Neuron (in vitro differentiated cells): ENCODE results near the gene PIK3R5.

Source experiments
- H2AFZ ChIP-seq: one replicate; pipeline ENCODE4 v1.6.1; 2013; ENCODE audit warnings: low read depth, mild to moderate bottlenecking, inconsistent platforms, low read length, moderate library complexity
- H3K27me3 ChIP-seq: one replicate; pipeline ENCODE4 v1.6.1; 2013; ENCODE audit warnings: low read length; ENCODE audit not compliant: insufficient read depth
- H3K36me3 ChIP-seq: one replicate; pipeline ENCODE4 v1.6.1; 2013; ENCODE audit warnings: low read length; ENCODE audit not compliant: insufficient read depth
- H3K4me1 ChIP-seq: one replicate; pipeline ENCODE4 v1.6.1; 2013; ENCODE audit warnings: low read length; ENCODE audit not compliant: insufficient read depth
- H3K4me3 ChIP-seq: 2 replicates; pipeline ENCODE4 v1.5.1; 2013; ENCODE audit warnings: mild to moderate bottlenecking, low read length, moderate library complexity
- H3K9me3 ChIP-seq: one replicate; pipeline ENCODE4 v1.6.1; 2013; ENCODE audit warnings: low read length

PIK3R5 gene

DNA sequence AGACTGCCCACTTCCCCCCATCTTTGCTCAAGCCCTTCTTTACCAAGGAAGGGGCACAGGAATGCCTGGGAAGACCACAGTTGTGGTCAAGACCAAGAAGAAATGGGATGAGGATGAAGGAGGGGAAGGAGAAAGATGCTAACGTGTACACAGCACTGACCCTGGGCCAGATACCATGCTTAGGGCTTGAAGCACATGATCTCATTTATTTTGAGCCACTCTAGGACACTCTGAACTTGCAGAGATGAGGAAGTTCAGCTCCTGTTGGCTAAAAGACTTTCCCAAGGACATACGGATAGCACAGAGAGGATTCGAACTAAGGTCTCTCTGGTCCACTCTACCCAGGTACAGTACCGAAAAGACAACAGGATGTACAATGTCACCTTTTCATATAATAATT lies 42.6 kb downstream of the PIK3R5 start:
- H3K36me3 ChIP-seq, result no peaks in the 10 kb centered on the region
- no peaks in the 10 kb centered on the region for H3K4me1 ChIP-seq
- H3K9me3 ChIP-seq, result peaks cover 12% of the 10 kb centered on the region
- no peak overlapping the region for H3K4me3 ChIP-seq
- H3K27me3 ChIP-seq, result no peaks in the 10 kb centered on the region
- no peak overlapping the region for H2AFZ ChIP-seq

DNA sequence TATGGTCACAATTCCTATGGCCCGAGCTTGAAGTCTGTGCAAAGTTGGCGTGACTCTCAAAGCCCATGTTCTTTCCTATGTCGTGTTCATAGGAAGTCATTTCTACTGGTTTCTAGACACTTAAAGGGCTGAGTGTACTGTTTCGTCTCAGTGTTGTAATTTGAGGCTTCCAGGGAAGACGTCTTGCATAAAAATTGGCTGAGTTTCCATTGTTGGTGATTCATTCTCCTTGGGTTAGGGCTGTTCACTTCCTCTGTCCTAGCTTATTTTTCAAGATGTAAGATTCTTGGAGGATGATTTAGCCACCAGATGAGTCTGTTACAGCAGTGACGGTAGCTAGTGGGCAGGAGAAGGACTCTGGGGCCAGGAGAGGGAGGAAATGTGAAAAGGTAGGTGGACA lies 43.1 kb downstream of the PIK3R5 start:
- Histone ChIP-seq H3K9me3 (peaks cover 8% of the 10 kb centered on the region), H3K4me1 (no peaks in the 10 kb centered on the region), H2AFZ (no peak overlapping the region), H3K27me3 (no peaks in the 10 kb centered on the region), H3K4me3 (no peak overlapping the region), H3K36me3 (no peaks in the 10 kb centered on the region)

DNA sequence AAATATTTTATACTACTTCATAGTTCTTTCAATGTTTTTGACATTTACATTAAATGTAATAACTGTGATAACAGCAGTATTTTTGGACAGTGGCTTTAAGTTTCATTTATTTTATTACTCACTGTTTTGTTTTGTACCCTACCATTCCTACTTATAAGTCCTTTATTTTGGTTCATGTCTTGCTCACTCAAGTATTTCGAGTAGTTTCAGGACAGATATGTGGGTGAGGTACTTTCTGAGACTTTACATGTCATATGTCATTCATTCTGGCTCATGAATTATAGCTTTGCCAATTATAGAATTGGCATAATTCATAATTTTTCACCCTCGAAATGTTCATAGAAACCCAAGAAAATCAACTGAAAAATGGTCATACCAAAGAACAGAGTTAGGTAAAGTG lies 44.4 kb downstream of the PIK3R5 start:
- no peaks in the 10 kb centered on the region for H3K27me3 ChIP-seq
- H2AFZ ChIP-seq, result no peak overlapping the region
- H3K4me3 ChIP-seq, result no peak overlapping the region
- no peaks in the 10 kb centered on the region for H3K36me3 ChIP-seq
- H3K4me1 ChIP-seq, result no peaks in the 10 kb centered on the region
- H3K9me3 ChIP-seq, result peaks cover 4% of the 10 kb centered on the region

DNA sequence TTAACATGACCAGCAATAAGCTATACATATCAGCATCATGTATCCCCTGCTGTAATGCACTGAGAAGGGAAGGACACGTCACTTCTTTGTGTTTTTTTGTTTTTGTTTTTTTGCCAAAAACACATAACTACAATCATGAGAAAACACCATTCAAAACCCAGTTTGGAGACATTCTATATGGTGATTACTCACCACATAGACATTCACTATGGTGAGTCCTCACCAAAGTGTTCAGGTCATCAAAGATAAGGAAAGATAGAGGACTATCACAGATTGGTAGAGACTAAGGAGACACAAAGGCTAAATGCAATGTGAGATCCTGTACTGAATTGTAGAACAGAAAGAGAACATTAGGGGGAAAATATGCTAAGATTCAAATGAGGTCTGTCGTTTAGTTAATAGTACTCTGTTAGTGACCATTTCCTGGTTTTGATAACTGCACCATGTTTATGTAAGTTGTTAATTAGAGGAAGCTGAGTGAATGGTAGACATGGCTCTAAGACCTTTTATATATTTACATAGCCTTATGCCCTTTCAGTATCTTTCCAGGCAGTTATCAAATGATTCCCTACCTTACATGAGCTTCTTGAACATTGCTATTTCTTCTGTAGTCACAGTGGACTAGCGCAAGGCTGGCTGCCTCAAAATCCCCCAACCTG lies 46.6 kb downstream of the PIK3R5 start:
- no peaks in the 10 kb centered on the region for H3K36me3 ChIP-seq
- H3K4me3 ChIP-seq, result no peak overlapping the region
- H3K9me3 ChIP-seq, result peaks cover 4% of the 10 kb centered on the region
- H3K27me3 ChIP-seq, result no peaks in the 10 kb centered on the region
- H3K4me1 ChIP-seq, result no peaks in the 10 kb centered on the region
- no peak overlapping the region for H2AFZ ChIP-seq

DNA sequence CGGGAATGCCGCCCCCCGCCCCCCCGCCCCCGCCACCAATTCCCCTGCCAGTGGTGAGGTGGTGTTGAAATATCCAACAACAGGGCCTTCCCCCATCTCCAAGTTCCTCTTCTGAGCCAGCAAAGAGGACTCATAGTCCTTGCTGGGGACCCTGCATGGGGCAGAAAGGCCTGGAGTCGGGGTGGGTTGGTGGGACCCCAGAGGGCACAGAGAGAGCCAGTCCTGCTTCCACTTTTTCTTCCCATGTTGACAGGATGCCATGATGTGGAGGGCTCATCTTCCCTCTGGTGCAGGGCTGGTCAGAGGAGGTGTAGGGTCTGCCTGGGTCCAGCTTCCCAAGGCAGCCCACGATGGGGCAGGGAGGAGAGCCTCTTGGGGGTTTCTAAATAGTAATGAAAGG lies 49.0 kb downstream of the PIK3R5 start:
- Histone ChIP-seq H3K4me3 (no peak overlapping the region), H3K9me3 (peaks cover 4% of the 10 kb centered on the region), H3K27me3 (peaks cover 7% of the 10 kb centered on the region), H2AFZ (no peak overlapping the region), H3K4me1 (no peaks in the 10 kb centered on the region), H3K36me3 (no peaks in the 10 kb centered on the region)

DNA sequence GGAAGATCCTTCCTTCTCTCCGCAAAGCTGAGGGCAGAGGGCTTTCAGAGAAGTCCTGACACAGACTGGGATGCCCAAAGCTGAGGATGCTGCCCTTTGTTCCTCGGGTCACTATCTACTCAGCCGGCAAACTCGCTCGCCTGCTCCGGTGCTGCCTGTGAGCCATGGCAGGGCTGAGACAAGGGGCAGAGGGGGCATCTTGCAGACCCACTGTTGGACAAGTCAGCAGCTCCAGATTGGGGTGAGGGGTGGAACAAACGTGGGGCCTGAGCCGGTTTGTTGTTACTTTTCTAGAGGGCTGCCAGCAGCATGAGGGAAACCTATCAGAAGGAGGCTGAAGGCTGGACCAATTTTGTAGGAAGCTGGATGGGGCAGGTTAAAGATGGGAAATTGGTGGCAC lies 51.0 kb downstream of the PIK3R5 start:
- Histone ChIP-seq H3K36me3 (no peaks in the 10 kb centered on the region), H3K9me3 (peaks cover 4% of the 10 kb centered on the region), H3K27me3 (peaks cover 10% of the 10 kb centered on the region), H2AFZ (no peak overlapping the region), H3K4me1 (no peaks in the 10 kb centered on the region), H3K4me3 (no peak overlapping the region)

DNA sequence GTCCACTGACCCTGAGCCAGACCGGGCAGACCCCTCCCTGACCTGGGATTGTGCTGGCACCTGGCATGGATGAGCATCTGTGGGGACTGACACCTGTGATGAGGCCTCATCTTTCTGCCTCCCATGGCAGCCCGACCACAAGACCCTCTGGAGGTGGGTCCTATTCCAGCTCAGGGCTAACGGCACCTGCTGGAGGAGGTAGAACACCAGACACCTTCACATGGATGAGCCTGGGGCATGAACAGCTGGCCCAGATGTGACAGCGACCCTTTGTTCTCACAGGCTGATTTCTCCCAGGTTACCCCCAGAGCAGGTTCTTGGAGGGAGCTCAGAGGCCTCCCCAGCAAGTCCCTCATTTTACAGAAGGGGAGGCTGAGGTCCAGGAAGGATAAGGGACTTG lies 51.6 kb downstream of the PIK3R5 start:
- Histone ChIP-seq H3K4me3 (no peak overlapping the region), H3K4me1 (no peaks in the 10 kb centered on the region), H3K36me3 (no peaks in the 10 kb centered on the region), H2AFZ (no peak overlapping the region), H3K27me3 (peaks cover 10% of the 10 kb centered on the region), H3K9me3 (peaks cover 2% of the 10 kb centered on the region)

DNA sequence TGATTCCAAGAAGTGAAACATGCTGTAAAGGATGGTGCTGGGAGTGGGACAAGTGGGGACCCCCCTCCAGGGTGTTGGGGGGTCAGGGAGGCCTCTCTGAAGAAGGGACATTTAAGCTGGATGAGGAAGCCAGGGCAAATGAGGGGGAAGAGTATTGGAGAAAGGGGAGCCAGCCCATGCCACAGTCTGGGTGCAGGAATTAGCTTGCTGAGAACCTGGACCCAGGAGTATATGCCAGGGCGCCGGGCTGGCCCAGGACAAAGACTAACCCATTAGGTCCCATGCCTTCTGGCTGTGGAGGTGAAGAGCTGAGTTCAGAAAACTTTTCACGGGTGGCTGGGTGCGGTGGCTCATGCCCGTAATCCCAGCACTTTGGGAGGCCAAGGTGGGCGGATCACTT lies 52.4 kb downstream of the PIK3R5 start:
- no peaks in the 10 kb centered on the region for H3K36me3 ChIP-seq
- peaks cover 10% of the 10 kb centered on the region for H3K27me3 ChIP-seq
- H3K4me3 ChIP-seq, result no peak overlapping the region
- no peaks in the 10 kb centered on the region for H3K9me3 ChIP-seq
- H3K4me1 ChIP-seq, result no peaks in the 10 kb centered on the region
- no peak overlapping the region for H2AFZ ChIP-seq

DNA sequence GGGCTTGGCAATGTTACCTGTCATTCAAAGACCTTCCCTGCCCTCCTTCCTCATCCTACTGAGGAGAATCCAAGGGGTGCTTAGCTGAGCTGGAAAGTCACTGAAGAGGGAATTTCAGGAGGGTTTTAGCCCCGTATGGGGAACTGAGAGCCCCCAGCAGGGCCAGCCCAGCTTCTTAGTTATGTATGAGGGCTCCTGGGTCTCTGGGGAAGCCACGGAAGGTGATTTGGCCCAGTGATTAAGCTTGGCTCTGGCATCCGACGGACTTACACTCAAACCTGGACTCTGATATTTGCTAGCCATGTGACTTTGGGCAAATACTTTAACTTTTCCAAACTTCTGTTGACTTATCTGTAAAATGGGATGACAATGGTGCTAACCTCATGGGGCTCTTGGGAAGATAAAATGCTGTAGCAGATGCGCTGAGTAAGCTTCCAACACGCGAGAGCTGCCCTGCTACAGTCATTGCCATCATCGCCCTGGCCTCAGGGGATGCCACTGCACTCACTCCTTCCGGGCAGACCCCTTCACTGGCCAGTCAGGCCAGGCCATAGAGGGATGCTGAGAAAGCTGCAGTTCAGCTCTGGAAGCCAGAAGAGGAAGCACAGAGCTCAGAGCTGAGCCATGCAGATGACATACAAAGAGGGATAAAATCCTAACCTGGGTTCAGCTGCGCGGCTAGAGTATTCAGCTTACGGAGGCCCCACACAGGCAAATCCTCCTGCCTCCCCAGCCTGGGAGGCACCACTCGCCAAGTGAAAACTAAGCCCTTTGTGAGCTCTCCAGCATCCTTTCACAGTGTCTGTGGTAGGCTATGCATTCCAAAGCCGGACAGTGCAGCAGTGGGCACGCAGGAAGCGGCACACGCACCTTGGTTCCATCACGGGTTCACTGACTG lies 53.2 kb downstream of the PIK3R5 start:
- Histone ChIP-seq H3K27me3 (peaks cover 10% of the 10 kb centered on the region), H3K36me3 (no peaks in the 10 kb centered on the region), H3K9me3 (no peaks in the 10 kb centered on the region), H3K4me1 (no peaks in the 10 kb centered on the region), H3K4me3 (no peak overlapping the region), H2AFZ (no peak overlapping the region)

DNA sequence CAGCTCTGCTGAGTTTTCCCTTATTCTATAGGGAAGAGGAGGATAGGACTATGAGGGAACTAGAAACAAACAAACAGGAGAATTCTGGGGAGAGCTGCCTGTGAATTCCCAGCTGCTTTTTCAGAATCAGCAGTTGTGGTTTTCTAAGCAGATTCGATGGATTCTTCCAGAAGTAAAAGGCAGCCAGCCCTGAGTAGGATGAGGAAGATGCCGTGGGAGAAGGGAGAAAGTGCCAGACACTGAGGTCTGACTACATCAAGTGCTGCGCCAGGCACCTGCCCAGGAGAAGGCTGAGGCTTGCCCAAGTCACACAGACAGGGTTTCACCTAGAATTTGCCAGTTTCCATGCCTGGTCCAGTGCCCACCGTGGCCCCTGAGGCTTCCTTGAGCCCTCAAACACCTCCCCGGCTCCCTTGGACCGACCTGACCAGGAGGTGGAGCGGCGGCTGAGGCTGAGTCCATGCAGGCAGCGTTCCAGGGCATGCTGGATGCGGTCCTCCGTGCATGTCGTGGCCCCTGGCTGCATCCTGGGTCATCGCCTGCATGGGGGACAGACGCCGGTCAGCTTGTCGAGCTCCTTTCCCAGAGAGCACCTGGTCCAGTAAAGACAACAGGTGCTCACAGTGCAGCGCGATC lies 54.4 kb downstream of the PIK3R5 start:
- H3K9me3 ChIP-seq, result no peaks in the 10 kb centered on the region
- H3K36me3 ChIP-seq, result no peaks in the 10 kb centered on the region
- H3K4me1 ChIP-seq, result no peaks in the 10 kb centered on the region
- H3K4me3 ChIP-seq, result no peak overlapping the region
- peaks cover 10% of the 10 kb centered on the region for H3K27me3 ChIP-seq
- no peak overlapping the region for H2AFZ ChIP-seq

DNA sequence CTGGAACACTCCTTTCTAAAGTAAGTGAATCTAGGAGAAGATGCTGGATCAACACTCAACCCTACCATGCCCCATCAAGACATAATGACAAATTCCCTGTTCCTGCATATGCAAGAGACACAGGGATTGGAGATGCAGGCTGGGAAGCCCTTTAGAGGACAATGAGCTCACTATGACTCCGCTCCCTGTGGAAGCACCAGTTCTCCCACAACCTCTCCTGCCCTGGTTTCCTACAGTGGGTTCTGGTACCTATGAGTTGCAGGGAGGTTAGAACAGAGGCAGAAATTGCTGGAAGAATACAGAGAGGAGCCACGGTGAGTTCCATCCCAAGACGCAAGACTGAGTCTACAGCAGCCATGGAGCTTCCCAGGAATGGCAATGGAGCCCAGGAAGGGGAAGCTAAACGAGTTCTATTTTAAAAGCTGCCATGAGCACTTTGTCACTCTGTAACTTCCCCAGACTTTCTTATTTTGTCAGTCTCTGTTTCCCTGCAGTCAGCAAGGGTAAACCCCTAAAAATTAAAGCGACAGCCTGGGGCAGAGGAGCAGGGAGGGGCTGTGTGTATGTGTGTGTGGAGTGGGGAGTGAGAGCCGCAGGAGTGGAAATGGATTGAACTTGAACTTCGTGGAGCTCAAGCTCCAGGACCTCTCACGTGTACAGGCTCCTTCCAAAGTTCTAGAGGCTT lies 55.8 kb downstream of the PIK3R5 start:
- no peak overlapping the region for H3K4me3 ChIP-seq
- H3K4me1 ChIP-seq, result no peaks in the 10 kb centered on the region
- H3K27me3 ChIP-seq, result peaks cover 12% of the 10 kb centered on the region
- H3K36me3 ChIP-seq, result no peaks in the 10 kb centered on the region
- no peaks in the 10 kb centered on the region for H3K9me3 ChIP-seq
- H2AFZ ChIP-seq, result no peak overlapping the region

DNA sequence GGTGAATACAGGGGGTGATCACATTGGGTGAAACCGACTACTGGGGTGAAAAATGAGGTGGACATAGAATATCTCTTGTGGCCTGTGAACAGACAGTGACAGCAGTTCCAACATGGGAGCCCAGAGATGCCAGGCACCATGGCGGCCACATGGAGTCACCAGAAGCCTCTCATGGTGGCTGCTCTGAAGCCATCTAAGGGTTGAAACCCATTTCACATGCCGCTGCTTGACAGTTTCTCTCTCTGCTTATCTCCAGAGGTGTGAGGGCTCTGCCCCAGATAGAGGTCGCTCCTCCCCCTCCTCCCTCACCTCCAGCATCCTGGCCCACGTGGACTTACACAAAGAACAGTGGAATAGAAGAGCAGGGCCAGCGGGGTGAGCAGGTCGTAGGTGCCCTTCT lies 60.2 kb downstream of the PIK3R5 start:
- H3K4me3 ChIP-seq, result no peak overlapping the region
- H2AFZ ChIP-seq, result no peak overlapping the region
- H3K4me1 ChIP-seq, result no peaks in the 10 kb centered on the region
- H3K36me3 ChIP-seq, result no peaks in the 10 kb centered on the region
- peaks cover 3% of the 10 kb centered on the region for H3K27me3 ChIP-seq
- no peaks in the 10 kb centered on the region for H3K9me3 ChIP-seq

DNA sequence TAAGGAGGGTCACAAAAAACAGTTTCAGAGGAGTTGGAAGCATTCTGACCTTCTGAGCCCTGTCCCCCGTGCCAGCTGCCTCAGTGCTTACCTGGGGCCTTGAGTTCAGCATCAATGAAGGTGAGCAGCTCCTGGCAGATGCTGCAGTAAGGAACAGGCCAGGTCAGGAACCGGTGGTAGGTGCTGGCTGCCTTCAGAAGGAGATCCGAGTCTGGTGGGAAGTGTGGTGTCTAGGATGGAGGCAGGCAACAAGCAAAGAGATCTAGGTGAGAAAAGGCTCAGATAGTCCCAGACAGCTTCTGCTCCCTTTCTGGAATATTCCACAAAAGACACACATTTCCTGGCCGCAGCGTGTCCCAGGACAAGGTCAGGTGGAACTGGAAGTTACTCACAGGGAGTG lies 60.8 kb downstream of the PIK3R5 start:
- H2AFZ ChIP-seq, result no peak overlapping the region
- no peaks in the 10 kb centered on the region for H3K9me3 ChIP-seq
- H3K4me3 ChIP-seq, result no peak overlapping the region
- H3K27me3 ChIP-seq, result peaks cover 3% of the 10 kb centered on the region
- no peaks in the 10 kb centered on the region for H3K4me1 ChIP-seq
- H3K36me3 ChIP-seq, result no peaks in the 10 kb centered on the region
